Stomach (tissue), 9 donors: ENCODE results near the gene NCOA1. TPM values are rescaled to one million over a fixed set of nuclear protein-coding genes. Genes with fewer than 3 reads are reported as not detected.

Experiments used
- DNase-seq, 2 donors: peaks; one replicate each; pipeline versions ENCODE4 v3.0.0 to v3.0.0-alpha.2; 2013 to 2019
- H3K27ac ChIP-seq, 5 donors: fragments of 200-600 bp in 4 of 5; sonication (generic) in 4 of 5; one replicate each; pipeline ENCODE4 v1.5.1; 2013 to 2019; ENCODE audit warnings: mild to moderate bottlenecking in 1 of 5, moderate library complexity in 1 of 5
- H3K27me3 ChIP-seq, 3 donors: fragments of 200-600 bp; sonication (generic); one replicate each; pipeline ENCODE4 v1.5.1; 2017 to 2019; ENCODE audit warnings: mixed run types in 1 of 3
- H3K36me3 ChIP-seq, 4 donors: fragments of 200-600 bp; sonication (generic); 1 replicate in 3 of 4; 2 replicates in 1 of 4; pipeline ENCODE4 v1.5.1; 2016 to 2019
- H3K4me1 ChIP-seq, 4 donors: fragments of 200-600 bp; sonication (generic); one replicate each; pipeline ENCODE4 v1.5.1; 2016 to 2019
- H3K4me3 ChIP-seq, 4 donors: fragments of 200-600 bp; sonication (generic) in 3 of 4; one replicate each; pipeline ENCODE4 v1.5.1; 2016 to 2019; ENCODE audit warnings: mild to moderate bottlenecking in 1 of 4
- H3K9me3 ChIP-seq, 4 donors: fragments of 200-600 bp; sonication (generic); one replicate each; pipeline ENCODE4 v1.5.1; 2016 to 2019
- CTCF ChIP-seq, 7 experiments: fragments of 450-650 bp in 4 of 7; fragments of 200-600 bp in 3 of 7; sonication (generic) in 3 of 7; IDR thresholded peaks; one replicate each; pipeline ENCODE4 v1.5.1; 2016 to 2019; ENCODE audit warnings: antibody characterized with exemption in 7 of 7, control low read depth in 2 of 7, mild to moderate bottlenecking in 1 of 7
- EP300 ChIP-seq: sonication (generic); formaldehyde crosslinking; IDR thresholded peaks from one replicate; pipeline ENCODE4 v1.6.1; 2017; ENCODE audit warnings: antibody characterized with exemption
- POLR2A ChIP-seq, 4 donors: fragments of 450-650 bp; IDR thresholded peaks; one replicate each; pipeline ENCODE4 v1.6.1; 2016; ENCODE audit warnings: antibody characterized with exemption in 4 of 4, control low read depth in 2 of 4, mild to moderate bottlenecking in 1 of 4, moderate library complexity in 1 of 4
- POLR2AphosphoS5 ChIP-seq, 3 donors: sonication (generic); formaldehyde crosslinking; IDR thresholded peaks; one replicate each; pipeline ENCODE4 v1.6.1; 2016; ENCODE audit warnings: antibody characterized with exemption in 3 of 3
- WGBS, 5 donors: extraction: QIAGEN DNeasy Blood & Tissue Kit in 3 of 5; methylation state at CpG; one replicate each; pipeline versions ENCODE4 v1.1.5 to v1.1.7; 2013 to 2018; 5-methylcytosine and 5-hydroxymethylcytosine counted together
- intact Hi-C: fragments of 100-400 bp; cut with DNase I; formaldehyde crosslinking; loops from one replicate; pipeline ENCODE4 v1.15.1; 2023; ENCODE audit warnings: low total_unique reads
- polyA plus RNA-seq, 3 donors: library from polyadenylated mRNA; stranded (reverse); fragments of 200-250 nt; gene quantifications; one replicate each; pipeline ENCODE4 v1.2.3, GENCODE V29; 2013
- total RNA-seq, 5 donors: library from RNA; depleted of rRNA; stranded (reverse); fragments of >200 nt; gene quantifications; one replicate each; pipeline versions ENCODE4 v1.1.0 to v1.2.3, GENCODE V29; 2014 to 2016
- donor health status: healthy with polysubstance abuse.
- donor health status: Bipolar disorder and iron deficiency.
- donor health status: healthy.

NCOA1 gene
- total and polyA plus RNA-seq, 8 donors = 7.3 to 223 (median 34.8) TPM

GRCh38 chr2:24617424-24617823, 126.4 kb downstream of the NCOA1 start:
- Histone ChIP-seq H3K36me3 (no peaks in the 10 kb centered on the region), H3K27me3 (no peaks in the 10 kb centered on the region), H3K9me3 (no peaks in the 10 kb centered on the region), H3K27ac (no peak overlapping the region), H3K4me3 (no peak overlapping the region), H3K4me1 (peaks cover 0 to 32% (median 10%) of the 10 kb centered on the region in 4 donors)
- intact Hi-C loops = no loop called here
- no peak for TF ChIP-seq POLR2AphosphoS5 (IDR thresholded peaks at IDR 0.05)
- no peak for TF ChIP-seq POLR2A (IDR thresholded peaks at IDR 0.05)
- TF ChIP-seq EP300 = no peak
- TF ChIP-seq CTCF (IDR thresholded peaks at IDR 0.05) = no peak
- no peak for DNase-seq
- 60 to 70% (median 66%) methylated on average over 2 of the region's 2 CpGs for WGBS, 5 donors

GRCh38 chr2:24618144-24618543, 127.1 kb downstream of the NCOA1 start:
- TF ChIP-seq EP300 = no peak
- no peak for TF ChIP-seq POLR2A (IDR thresholded peaks at IDR 0.05)
- TF ChIP-seq POLR2AphosphoS5 (IDR thresholded peaks at IDR 0.05) = no peak
- TF ChIP-seq CTCF (IDR thresholded peaks at IDR 0.05) = no peak
- intact Hi-C loops = no loop called here
- DNase-seq = no peak
- WGBS, 5 donors = 62 to 78% (median 68%) methylated on average over 1 of the region's 1 CpG
- H3K36me3 ChIP-seq = no peaks in the 10 kb centered on the region
- no peaks in the 10 kb centered on the region for H3K9me3 ChIP-seq
- peaks cover 0 to 32% (median 10%) of the 10 kb centered on the region in 4 donors for H3K4me1 ChIP-seq
- no peaks in the 10 kb centered on the region for H3K27me3 ChIP-seq
- no peak overlapping the region for H3K4me3 ChIP-seq
- H3K27ac ChIP-seq = no peak overlapping the region

GRCh38 chr2:24618680-24619079, 127.6 kb downstream of the NCOA1 start:
- intact Hi-C loops = no loop called here
- Histone ChIP-seq H3K27me3 (no peaks in the 10 kb centered on the region), H3K27ac (no peak overlapping the region), H3K4me1 (peaks cover 0 to 32% (median 11%) of the 10 kb centered on the region in 4 donors), H3K9me3 (no peaks in the 10 kb centered on the region), H3K36me3 (no peaks in the 10 kb centered on the region), H3K4me3 (no peak overlapping the region)
- no peak for DNase-seq
- 94 to 100% (median 98%) methylated on average over 1 of the region's 1 CpG for WGBS, 5 donors
- no peak for TF ChIP-seq POLR2AphosphoS5 (IDR thresholded peaks at IDR 0.05)
- TF ChIP-seq POLR2A (IDR thresholded peaks at IDR 0.05) = no peak
- no peak for TF ChIP-seq EP300
- TF ChIP-seq CTCF (IDR thresholded peaks at IDR 0.05) = no peak

GRCh38 chr2:24620936-24621335, 129.9 kb downstream of the NCOA1 start:
- TF ChIP-seq POLR2A (IDR thresholded peaks at IDR 0.05) (no peak), POLR2AphosphoS5 (IDR thresholded peaks at IDR 0.05) (no peak), CTCF (IDR thresholded peaks at IDR 0.05) (no peak), EP300 (no peak)
- Histone ChIP-seq H3K4me1 (peaks cover 0 to 39% (median 19%) of the 10 kb centered on the region in 4 donors), H3K27ac (no peak overlapping the region), H3K9me3 (no peaks in the 10 kb centered on the region), H3K27me3 (no peaks in the 10 kb centered on the region), H3K36me3 (no peaks in the 10 kb centered on the region), H3K4me3 (no peak overlapping the region)
- 82 to 95% (median 84%) methylated on average over 2 of the region's 2 CpGs for WGBS, 5 donors
- DNase-seq = peak in 1 of 2 donors; percentile 13
- intact Hi-C loops = no loop called here
